Right lobe of liver (tissue), 4 donors: ENCODE data around the gene B4GALNT3.

Experiments used
- POLR2A ChIP-seq: fragments of 450-650 bp; IDR thresholded peaks from one replicate; pipeline ENCODE4 v1.6.1; 2017; ENCODE audit warnings: antibody characterized with exemption, mild to moderate bottlenecking
- TF ChIP-seq, protein P1 (sequence below), 4 donors: fragments of 200-600 bp in 3 of 4; fragments of 450-650 bp in 1 of 4; IDR thresholded peaks; one replicate each; pipeline versions ENCODE4 v1.5.1 to v1.8.0; 2016 to 2022; ENCODE audit warnings: antibody characterized with exemption in 4 of 4, mild to moderate bottlenecking in 2 of 4
- donor health status: DM: no; HTN: no; CAD: no.
- donor health status: DM: no; HTN: no; CAD: no.
- donor health status: DM: no; HTN: yes; CAD: no.

DNA sequence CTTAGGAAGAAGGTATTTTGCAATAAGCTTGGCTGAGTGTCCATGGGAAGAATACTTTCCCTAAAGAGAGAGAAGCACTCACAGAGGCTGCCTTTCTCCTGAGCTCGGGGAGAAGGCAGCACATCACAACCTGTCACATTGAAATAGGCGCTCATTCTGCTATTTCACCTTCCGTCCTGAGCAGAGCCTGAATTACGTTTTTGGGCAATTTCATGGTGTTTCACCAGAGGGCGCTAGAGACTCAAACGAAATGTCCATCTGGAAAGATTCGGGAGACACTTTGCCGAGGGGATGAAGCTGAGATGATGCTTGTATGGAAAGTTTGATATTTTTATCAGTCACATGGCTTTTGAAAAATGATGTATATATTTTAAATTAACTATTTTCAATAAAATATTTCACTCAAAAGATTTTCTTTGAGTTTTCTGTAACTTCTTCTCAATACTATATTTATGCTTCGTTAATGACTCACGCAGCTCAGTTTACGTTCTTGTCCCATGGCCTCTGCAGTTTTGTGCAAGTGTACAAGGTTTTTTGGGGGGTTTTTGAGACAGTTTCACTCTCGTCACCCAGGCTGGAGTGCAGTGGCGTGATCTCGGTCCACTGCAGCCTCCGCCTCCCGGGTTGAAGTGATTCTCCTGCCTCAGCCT is 17.4 kb upstream of the B4GALNT3 start:
- no peak for TF ChIP-seq POLR2A
- TF ChIP-seq, protein P1, sequence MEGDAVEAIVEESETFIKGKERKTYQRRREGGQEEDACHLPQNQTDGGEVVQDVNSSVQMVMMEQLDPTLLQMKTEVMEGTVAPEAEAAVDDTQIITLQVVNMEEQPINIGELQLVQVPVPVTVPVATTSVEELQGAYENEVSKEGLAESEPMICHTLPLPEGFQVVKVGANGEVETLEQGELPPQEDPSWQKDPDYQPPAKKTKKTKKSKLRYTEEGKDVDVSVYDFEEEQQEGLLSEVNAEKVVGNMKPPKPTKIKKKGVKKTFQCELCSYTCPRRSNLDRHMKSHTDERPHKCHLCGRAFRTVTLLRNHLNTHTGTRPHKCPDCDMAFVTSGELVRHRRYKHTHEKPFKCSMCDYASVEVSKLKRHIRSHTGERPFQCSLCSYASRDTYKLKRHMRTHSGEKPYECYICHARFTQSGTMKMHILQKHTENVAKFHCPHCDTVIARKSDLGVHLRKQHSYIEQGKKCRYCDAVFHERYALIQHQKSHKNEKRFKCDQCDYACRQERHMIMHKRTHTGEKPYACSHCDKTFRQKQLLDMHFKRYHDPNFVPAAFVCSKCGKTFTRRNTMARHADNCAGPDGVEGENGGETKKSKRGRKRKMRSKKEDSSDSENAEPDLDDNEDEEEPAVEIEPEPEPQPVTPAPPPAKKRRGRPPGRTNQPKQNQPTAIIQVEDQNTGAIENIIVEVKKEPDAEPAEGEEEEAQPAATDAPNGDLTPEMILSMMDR (IDR thresholded peaks at IDR 0.05), result peak; percentile 61 to 79 (median 75)
